Heart right ventricle (tissue), 16 donors: ENCODE data around the gene AOAH. TPM values are rescaled to one million over a fixed set of nuclear protein-coding genes. Genes with fewer than 3 reads are reported as not detected.

Experiments
- ATAC-seq, 8 donors: fragments of 200-7000 bp; cut with Tn5 transposase; one replicate each; pipeline ENCODE4 v1.9.1; 2020; ENCODE audit warnings: mild to moderate bottlenecking in 8 of 8, moderate library complexity in 8 of 8, moderate number of reproducible peaks in 1 of 8
- DNase-seq, 2 donors: peaks; one replicate each; pipeline ENCODE4 v3.0.0-alpha.2; 2020
- H3K27ac ChIP-seq, 10 donors: fragments of 200-600 bp; sonication (generic) in 2 of 10; one replicate each; pipeline versions ENCODE4 v1.5.0 to v1.8.0; 2020 to 2022; ENCODE audit warnings: mild to moderate bottlenecking in 3 of 10
- H3K27me3 ChIP-seq, 7 donors: fragments of 200-600 bp; one replicate each; pipeline ENCODE4 v1.8.0; 2021 to 2022; ENCODE audit warnings: mild to moderate bottlenecking in 2 of 7
- H3K36me3 ChIP-seq, 9 donors: fragments of 200-600 bp; sonication (generic) in 1 of 9; one replicate each; pipeline versions ENCODE4 v1.5.0 to v1.8.0; 2020 to 2022; ENCODE audit warnings: mild to moderate bottlenecking in 2 of 9
- H3K4me1 ChIP-seq, 9 donors: fragments of 200-600 bp; sonication (generic) in 1 of 9; one replicate each; pipeline versions ENCODE4 v1.5.0 to v1.8.0; 2020 to 2022; ENCODE audit warnings: mild to moderate bottlenecking in 4 of 9
- H3K4me3 ChIP-seq, 10 donors: fragments of 200-600 bp; sonication (generic) in 2 of 10; one replicate each; pipeline versions ENCODE4 v1.5.0 to v1.8.0; 2020 to 2022; ENCODE audit warnings: mild to moderate bottlenecking in 7 of 10, moderate library complexity in 2 of 10
- H3K9me3 ChIP-seq, 11 donors: fragments of 200-600 bp in 10 of 11; sonication (generic) in 2 of 11; one replicate each; pipeline versions ENCODE4 v1.5.0 to v1.8.0; 2013 to 2022; ENCODE audit warnings: mild to moderate bottlenecking in 2 of 11, control low read depth in 1 of 11, moderate library complexity in 1 of 11
- CTCF ChIP-seq, 9 donors: fragments of 200-600 bp; sonication (generic) in 2 of 9; IDR thresholded peaks; one replicate each; pipeline versions ENCODE4 v1.5.0 to v1.8.0; 2021 to 2022; ENCODE audit warnings: antibody characterized with exemption in 9 of 9, mild to moderate bottlenecking in 5 of 9, moderate library complexity in 1 of 9
- WGBS, 2 donors: extraction: QIAGEN DNeasy Blood & Tissue Kit; methylation state at CpG; one replicate each; pipeline ENCODE4 v1.1.7; 2013; ENCODE audit warnings: inconsistent platforms in 1 of 2; 5-methylcytosine and 5-hydroxymethylcytosine counted together
- intact Hi-C, 10 donors: fragments of 100-400 bp; cut with DNase I; formaldehyde crosslinking; loops; one replicate each; pipeline versions ENCODE4 v1.11.1 to v1.14.2; 2022
- polyA plus RNA-seq, 2 donors: library from polyadenylated mRNA; stranded (reverse); fragments of 200-250 nt; gene quantifications; one replicate each; pipeline ENCODE4 v1.2.3, GENCODE V29; 2013
- total RNA-seq, 10 donors: library from RNA; stranded (reverse); fragmentation: NEBNext Ultra II Directional in 3 of 10; extraction: Animal tissue kit (Norgen Biotek cat#: 25700) in 3 of 10; gene quantifications; one replicate each; pipeline versions ENCODE4 v1.2.1 to v1.2.4, GENCODE V29; 2021 to 2023
- donor health status: Arrhythmogenic right ventricular cardiomyopathy.
- donor health status: ischemic (EF 13 %, LVEDD 7.1; RV severe dilation, severe dysfunction).
- donor health status: healthy with polysubstance abuse.
- donor health status: DM: no; HTN: yes; CAD: no.
- donor health status: DM: no; HTN: no; CAD: no.
- donor health status: ischemic (EF 25% LVEDD 6.9; RV normal size, moderate dysfunction).
- donor health status: ischemic (EF 25% LVEDD 5.7; RV mildly dilated, moderate dysfunction).
- donor health status: healthy.
- donor health status: DM: yes; HTN: yes; CAD: no.
- donor health status: Ischemic cardiomyopathy.
- donor health status: ischemic (EF 35%, LVEDD 5.7; RV mildly dilated, moderate dysfunction).
- donor health status: nonischemic (EF 11% LVEDD 7.7; RV severe dilation, severe dysfunction).
- donor health status: DM: yes; HTN: yes; CAD: no.
- donor health status: PGD.
- donor health status: ischemic (EF 29% LVEDD 5.4; RV normal size, mild dysfunction).
- donor health status: nonischemic (EF 23%, LVEDD 6.1; RV moderate dilation, normal function).

AOAH gene
- total and polyA plus RNA-seq, 12 donors: 0.70 to 19.5 (median 1.6) TPM

- ATAC-seq: no peak
- 41 to 46% methylated on average over 1 of the region's 1 CpG for WGBS, 2 donors
- TF ChIP-seq CTCF (IDR thresholded peaks at IDR 0.05): no peak
These were observed 155.8 kb downstream of the AOAH start for GRCh38 chr7:36568452-36568849.

DNA sequence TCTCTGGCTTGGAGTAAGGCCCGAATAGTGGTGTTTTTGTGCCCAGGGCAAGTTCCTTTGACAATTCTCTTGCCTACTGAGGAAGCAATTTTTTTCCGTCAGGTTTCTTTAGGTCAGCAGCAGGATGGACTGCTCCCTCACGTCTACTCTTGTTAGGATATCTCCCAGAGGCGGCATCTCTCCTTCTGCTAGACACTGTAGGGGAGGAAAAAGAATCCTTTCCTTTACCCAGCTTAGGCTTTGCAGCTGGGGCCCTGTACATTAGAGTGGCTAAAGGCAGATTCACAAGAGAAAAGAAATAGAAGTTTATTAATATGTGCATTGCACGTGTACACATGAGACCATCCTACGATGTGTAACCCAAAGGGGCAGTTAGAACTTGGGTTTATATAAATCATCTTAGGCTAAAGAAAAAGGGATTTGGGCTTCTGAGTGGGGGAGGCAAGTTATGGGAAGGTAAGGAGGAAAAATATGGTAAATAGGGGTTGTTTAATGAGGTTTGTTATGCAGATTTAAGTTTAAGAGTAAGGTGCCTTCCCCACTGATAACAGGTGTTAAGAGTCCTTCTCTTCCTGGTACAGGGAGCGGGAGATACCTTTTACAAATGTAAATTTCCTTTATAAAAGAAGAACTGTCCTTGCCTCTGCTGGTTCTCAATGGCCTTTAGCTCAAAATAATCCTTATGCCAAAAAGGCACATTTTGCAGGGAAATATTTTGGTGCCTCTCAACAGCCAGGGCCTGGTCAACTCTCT lies 156.4 kb downstream of the AOAH start:
- Histone ChIP-seq H3K9me3 (no peaks in the 10 kb centered on the region), H3K4me1 (peaks cover 0 to 47% (median 5%) of the 10 kb centered on the region in 9 donors), H3K27ac (no peak overlapping the region), H3K4me3 (no peak overlapping the region), H3K27me3 (no peaks in the 10 kb centered on the region), H3K36me3 (no peaks in the 10 kb centered on the region)
- TF ChIP-seq CTCF (IDR thresholded peaks at IDR 0.05): no peak
- 89% methylated on average over 7 of the region's 7 CpGs for WGBS, 2 donors
- no peak for ATAC-seq
- intact Hi-C loops: no loop called here
- no peak for DNase-seq

More at GRCh38 chr7:36568452-36568849, 155.8 kb downstream of the AOAH start:
- no peak for DNase-seq
- H3K4me1 ChIP-seq: peaks cover 0 to 46% (median 5%) of the 10 kb centered on the region in 9 donors
- H3K27me3 ChIP-seq: no peaks in the 10 kb centered on the region
- no peak overlapping the region for H3K27ac ChIP-seq
- no peaks in the 10 kb centered on the region for H3K9me3 ChIP-seq
- no peaks in the 10 kb centered on the region for H3K36me3 ChIP-seq
- H3K4me3 ChIP-seq: no peak overlapping the region
- intact Hi-C loops: no loop called here

DNA sequence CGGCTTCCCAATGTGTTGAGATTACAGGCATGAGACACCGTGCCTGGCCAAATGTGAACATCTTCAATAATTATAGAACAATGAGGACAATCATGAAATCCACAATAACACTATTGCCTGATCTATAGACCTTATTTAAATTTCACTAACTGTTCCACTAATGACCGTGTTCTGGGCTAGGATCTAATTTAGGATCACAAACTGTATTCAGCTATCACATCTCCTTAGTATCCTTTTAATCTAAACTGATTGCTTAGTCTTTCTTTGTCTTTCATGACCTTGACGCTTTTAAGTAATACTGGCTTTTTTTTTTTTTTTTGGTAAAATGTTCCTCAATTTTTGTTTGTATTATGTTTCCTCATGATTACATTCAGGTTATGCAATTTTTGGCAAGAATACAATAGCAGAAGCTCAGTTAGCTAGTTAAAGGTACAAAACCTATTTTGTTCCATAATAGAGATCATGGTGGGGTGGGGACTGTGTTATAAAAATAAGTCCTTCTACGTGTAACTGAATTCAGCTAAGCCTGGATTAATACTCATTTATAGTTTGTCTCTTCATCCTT lies 158.4 kb downstream of the AOAH start:
- peaks cover 0 to 48% (median 5%) of the 10 kb centered on the region in 9 donors for H3K4me1 ChIP-seq
- H3K27ac ChIP-seq: peak overlapping the region in 1 of 10 donors; percentile 56
- no peaks in the 10 kb centered on the region for H3K27me3 ChIP-seq
- 70 to 73% methylated on average over 5 of the region's 5 CpGs for WGBS, 2 donors
- no peak overlapping the region for H3K4me3 ChIP-seq
- TF ChIP-seq CTCF (IDR thresholded peaks at IDR 0.05): no peak
- H3K9me3 ChIP-seq: no peaks in the 10 kb centered on the region
- no peak for DNase-seq
- ATAC-seq: no peak
- intact Hi-C loops: no loop called here
- no peaks in the 10 kb centered on the region for H3K36me3 ChIP-seq

DNA sequence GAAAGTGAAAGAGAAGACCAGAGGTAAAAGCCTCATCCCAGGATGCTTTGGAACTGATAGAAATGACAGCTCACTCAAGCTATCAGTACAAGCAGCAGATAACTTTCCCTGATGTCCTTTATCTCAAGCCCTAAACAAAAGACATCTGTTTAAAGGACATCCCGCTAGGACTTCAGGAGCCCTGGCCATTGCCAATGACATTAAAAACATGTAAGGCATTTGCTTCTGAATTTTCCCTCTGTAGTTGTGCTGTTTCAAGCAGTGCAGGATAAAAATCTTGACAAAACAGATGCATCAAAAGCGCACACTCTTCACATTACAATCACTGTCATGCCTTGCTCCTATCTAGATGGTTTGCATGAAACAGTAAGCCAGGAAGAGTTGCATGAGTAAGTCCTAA lies 159.8 kb downstream of the AOAH start:
- intact Hi-C loops: no loop called here
- H3K27ac ChIP-seq: peak overlapping the region in 1 of 10 donors; percentile 33
- ATAC-seq (no peak), DNase-seq (no peak)
- TF ChIP-seq CTCF (IDR thresholded peaks at IDR 0.05): no peak
- H3K9me3 ChIP-seq: no peaks in the 10 kb centered on the region
- no peaks in the 10 kb centered on the region for H3K27me3 ChIP-seq
- H3K4me3 ChIP-seq: no peak overlapping the region
- peaks cover 0 to 39% (median 5%) of the 10 kb centered on the region in 9 donors for H3K4me1 ChIP-seq
- WGBS, 2 donors: 59 to 61% methylated on average over 2 of the region's 2 CpGs
- no peaks in the 10 kb centered on the region for H3K36me3 ChIP-seq
